Right lung (tissue), 5 donors: ENCODE measurements around the gene FAM161B. TPM values are rescaled to one million over a fixed set of nuclear protein-coding genes. Genes with fewer than 3 reads are reported as not detected.

Experiments
- DNase-seq, 2 donors: peaks; one replicate each; pipeline ENCODE4 v3.0.0-alpha.2; 2013
- polyA plus RNA-seq, 5 donors: library from polyadenylated mRNA; unstranded; fragments of 120-200 nt; gene quantifications; one replicate each; pipeline versions ENCODE4 v1.2.1 to v1.2.3, GENCODE V29; 2013; ENCODE audit warnings: inconsistent platforms in 1 of 5, low replicate concordance in 1 of 5; ENCODE audit not compliant: insufficient read length in 5 of 5, insufficient read depth in 1 of 5

Gene FAM161B
- polyA plus RNA-seq, 5 donors: 10.6 to 14.9 (median 13.3) TPM

DNA sequence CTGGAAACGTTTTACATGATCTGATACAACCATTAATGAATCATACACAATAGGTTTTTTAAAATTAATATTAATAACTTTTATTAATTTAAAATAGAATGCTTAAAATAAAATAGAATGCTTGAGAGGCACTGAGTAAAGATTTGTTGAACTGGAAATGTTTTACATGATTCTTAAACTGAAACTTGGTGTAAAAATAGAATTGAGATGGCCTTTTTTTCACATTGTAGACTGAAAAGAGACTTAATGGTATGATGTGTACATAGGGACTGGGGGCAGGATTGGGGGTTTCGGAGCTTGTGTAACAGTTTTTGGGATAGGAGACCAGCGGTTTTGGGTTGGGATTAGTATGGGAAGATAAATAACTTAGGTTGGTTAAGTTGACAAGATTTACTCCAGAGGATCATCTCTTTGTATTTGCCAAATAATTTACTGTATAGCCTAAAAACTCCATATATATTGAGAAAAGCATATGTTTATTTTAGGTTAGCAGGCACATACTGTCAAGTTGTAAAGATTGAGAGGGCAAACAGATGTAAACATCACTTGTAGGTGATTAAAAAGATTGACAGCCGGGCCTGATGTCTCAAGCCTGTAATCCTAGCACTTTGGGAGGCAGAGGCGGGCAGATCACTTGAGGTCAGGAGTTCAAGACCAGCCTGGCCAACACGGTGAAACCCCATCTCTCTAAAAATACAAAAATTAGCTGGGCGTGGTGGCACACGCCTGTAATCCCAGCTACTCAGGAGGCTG lies 65.3 kb downstream of the FAM161B start:
- no peak for DNase-seq

Other genes starting within 250 kb of the FAM161B start
- gene PNMA1, start 235.7 kb downstream of the FAM161B start, polyA plus RNA-seq: 10 to 100 TPM; 41.2 to 54.9 (median 47.4) TPM
- gene PTGR2, start 98.3 kb downstream of the FAM161B start, polyA plus RNA-seq: 10 to 100 TPM; 10.2 to 18.0 (median 15.1) TPM
- gene ZNF410, start 63.2 kb downstream of the FAM161B start, polyA plus RNA-seq: 10 to 100 TPM; 44.6 to 55.3 (median 48.1) TPM
- gene COQ6, start 208 bp upstream of the FAM161B start, polyA plus RNA-seq: 10 to 100 TPM; 27.2 to 32.7 (median 31.8) TPM
- 10 to 100 TPM; 13.7 to 18.2 (median 15.4) TPM for gene ENTPD5, start 69.2 kb upstream of the FAM161B start, polyA plus RNA-seq
- 10 to 100 TPM; 13.1 to 35.2 (median 15.5) TPM for gene BBOF1, start 69.3 kb upstream of the FAM161B start, polyA plus RNA-seq
- gene ALDH6A1, start 134.4 kb upstream of the FAM161B start, polyA plus RNA-seq: 10 to 100 TPM; 17.8 to 31.7 (median 29.2) TPM
- gene LIN52, start 134.9 kb upstream of the FAM161B start, polyA plus RNA-seq: 10 to 100 TPM; 12.7 to 19.7 (median 15.3) TPM